ENCODE results near the gene SLC11A2.

Gene SLC11A2

GRCh38 chr12:50999093-50999492 lies 27.1 kb downstream of the SLC11A2 start:
- DNase-seq (ENCODE audit: low read depth), result no peak
- H3K4me3 ChIP-seq (ENCODE audit: low read depth, low read length), result no peak overlapping the region
- TF ChIP-seq CTCF (IDR thresholded peaks at IDR 0.05; ENCODE audit: low read depth, low read length, missing control alignments), result no peak

- no peak for TF ChIP-seq CTCF (IDR thresholded peaks at IDR 0.05; ENCODE audit: low read depth, low read length, missing control alignments)
- DNase-seq (ENCODE audit: low read depth), result no peak
- H3K4me3 ChIP-seq (ENCODE audit: low read depth, low read length), result no peak overlapping the region
Measured at GRCh38 chr12:50992819-50993218, 33.4 kb downstream of the SLC11A2 start.

GRCh38 chr12:50991291-50991690 lies 34.9 kb downstream of the SLC11A2 start:
- no peak overlapping the region for H3K4me3 ChIP-seq (ENCODE audit: low read depth, low read length)
- no peak for DNase-seq (ENCODE audit: low read depth)
- TF ChIP-seq CTCF (IDR thresholded peaks at IDR 0.05; ENCODE audit: low read depth, low read length, missing control alignments), result no peak

- no peak for TF ChIP-seq CTCF (IDR thresholded peaks at IDR 0.05; ENCODE audit: low read depth, low read length, missing control alignments)
- H3K4me3 ChIP-seq (ENCODE audit: low read depth, low read length), result no peak overlapping the region
- no peak for DNase-seq (ENCODE audit: low read depth)
Measured at GRCh38 chr12:50990791-50991190, 35.4 kb downstream of the SLC11A2 start.

GRCh38 chr12:50990147-50990727 lies 35.9 kb downstream of the SLC11A2 start:
- no peak for DNase-seq (ENCODE audit: low read depth)
- no peak overlapping the region for H3K4me3 ChIP-seq (ENCODE audit: low read depth, low read length)
- no peak for TF ChIP-seq CTCF (IDR thresholded peaks at IDR 0.05; ENCODE audit: low read depth, low read length, missing control alignments)

GRCh38 chr12:50988871-50989270 lies 37.3 kb downstream of the SLC11A2 start:
- H3K4me3 ChIP-seq (ENCODE audit: low read depth, low read length), result no peak overlapping the region
- DNase-seq (ENCODE audit: low read depth), result no peak
- TF ChIP-seq CTCF (IDR thresholded peaks at IDR 0.05; ENCODE audit: low read depth, low read length, missing control alignments), result no peak

GRCh38 chr12:50988051-50988450 lies 38.1 kb downstream of the SLC11A2 start:
- no peak overlapping the region for H3K4me3 ChIP-seq (ENCODE audit: low read depth, low read length)
- TF ChIP-seq CTCF (IDR thresholded peaks at IDR 0.05; ENCODE audit: low read depth, low read length, missing control alignments), result no peak
- DNase-seq (ENCODE audit: low read depth), result no peak
